A549 (cell line): ENCODE results near the gene SMAD6. TPM values are rescaled to one million over a fixed set of nuclear protein-coding genes. Genes with fewer than 3 reads are reported as not detected.

Experiments
- ATAC-seq, 2 experiments: fragments of 200-7000 bp in 1 of 2; fragments of >200 bp in 1 of 2; cut with Nextera tagmentation in 1 of 2; cut with Tn5 transposase in 1 of 2; 3 replicates each; pipeline versions ENCODE4 v1.8.0 to v1.9.1; 2018 to 2020; ENCODE audit warnings: mild to moderate bottlenecking in 1 of 2, moderate library complexity in 1 of 2
- CTCF ChIA-PET: fragments of 300-600 bp; sonication (Branson Sonifier 250); formaldehyde crosslinking; extraction: SDS; loops from one replicate; lab custom pipeline; 2021; ENCODE audit warnings: antibody characterized with exemption, inconsistent platforms; lab: Yijun Ruan, JAX
- POLR2A ChIA-PET: fragments of 350-600 bp; formaldehyde crosslinking; extraction: SDS; loops from one replicate; lab custom pipeline; 2021; ENCODE audit warnings: antibody characterized with exemption, inconsistent platforms; lab: Yijun Ruan, JAX
- DNase-seq, 2 experiments: peaks; one replicate each; pipeline versions ENCODE4 v3.0.0 to v3.0.0-alpha.2; 2011 to 2016; ENCODE audit warnings: low read depth in 1 of 2, low spot score in 1 of 2
- FAIRE-seq: peaks from 2 replicates; lab custom pipeline; 2011; peaks lifted over from hg19 to GRCh38; lab: Jason Lieb, UNC
- H3K27ac ChIP-seq, 2 experiments: fragments of >200 bp; sonication (Bioruptor Twin); formaldehyde crosslinking; 3 replicates each; pipeline ENCODE4 v1.5.1; 2016 to 2017
- H3K4me1 ChIP-seq: fragments of >200 bp; sonication (Bioruptor Twin); formaldehyde crosslinking; 3 replicates; pipeline ENCODE4 v1.6.1; 2016
- H3K4me2 ChIP-seq: fragments of >200 bp; sonication (Bioruptor Twin); formaldehyde crosslinking; 3 replicates; pipeline ENCODE4 v1.6.1; 2016
- H3K4me3 ChIP-seq: fragments of >200 bp; sonication (Bioruptor Twin); formaldehyde crosslinking; 3 replicates; pipeline ENCODE4 v1.5.1; 2016
- H3K9me3 ChIP-seq: fragments of >200 bp; sonication (Bioruptor Twin); formaldehyde crosslinking; 3 replicates; pipeline ENCODE4 v1.6.1; 2016
- CBX2 ChIP-seq: fragments of 200-600 bp; sonication (generic); IDR thresholded peaks from 2 replicates; pipeline ENCODE4 v1.6.1; 2016; ENCODE audit warnings: low read depth, mild to moderate bottlenecking, borderline replicate concordance
- CHD2 ChIP-seq: fragments of 150-350 bp; IDR thresholded peaks from 2 replicates; pipeline ENCODE4 v1.6.1; 2014; ENCODE audit warnings: low read length; ENCODE audit not compliant: partially characterized antibody
- EHF ChIP-seq: fragments of 250-450 bp; sonication (Bioruptor Pico); IDR thresholded peaks from 2 replicates; pipeline ENCODE4 v1.5.0; 2020; ENCODE audit warnings: mild to moderate bottlenecking
- EHMT2 ChIP-seq: fragments of 200-600 bp; sonication (generic); IDR thresholded peaks from 2 replicates; pipeline ENCODE4 v1.6.1; 2016; ENCODE audit warnings: antibody characterized with exemption, low read depth, mild to moderate bottlenecking, moderate library complexity
- FOSL2 ChIP-seq, 2 experiments: fragments of 450-650 bp in 1 of 2; fragments of >200 bp in 1 of 2; sonication (Bioruptor Twin) in 1 of 2; formaldehyde crosslinking; IDR thresholded peaks; 2 replicates each; pipeline versions ENCODE4 v1.5.0 to v1.6.1; 2016 to 2020; ENCODE audit warnings: mild to moderate bottlenecking in 1 of 2, moderate library complexity in 1 of 2
- FOXS1 ChIP-seq: fragments of 250-450 bp; sonication (Bioruptor Pico); IDR thresholded peaks from 2 replicates; pipeline ENCODE4 v1.5.0; 2020; ENCODE audit warnings: mild to moderate bottlenecking, moderate library complexity
- GATA3 ChIP-seq: IDR thresholded peaks from 2 replicates; pipeline ENCODE4 v1.6.1; 2012; ENCODE audit warnings: borderline replicate concordance
- HOXA7 ChIP-seq: fragments of 250-450 bp; sonication (Bioruptor Pico); IDR thresholded peaks from 2 replicates; pipeline ENCODE4 v1.5.0; 2020; ENCODE audit warnings: mild to moderate bottlenecking, moderate library complexity
- HOXB13 ChIP-seq: fragments of 250-450 bp; sonication (Bioruptor Pico); IDR thresholded peaks from 2 replicates; pipeline ENCODE4 v1.5.0; 2020; ENCODE audit warnings: low read depth, mild to moderate bottlenecking, moderate library complexity
- JUNB ChIP-seq: fragments of >200 bp; sonication (Bioruptor Twin); formaldehyde crosslinking; IDR thresholded peaks from 2 replicates; pipeline ENCODE4 v1.6.1; 2016
- KDM5A ChIP-seq: fragments of 200-600 bp; sonication (generic); IDR thresholded peaks from 2 replicates; pipeline ENCODE4 v1.6.1; 2016; ENCODE audit warnings: antibody characterized with exemption, mild to moderate bottlenecking
- MAFK ChIP-seq: fragments of 450-650 bp; IDR thresholded peaks from 2 replicates; pipeline ENCODE4 v1.6.1; 2014; ENCODE audit not compliant: partially characterized antibody
- MAZ ChIP-seq: fragments of 150-350 bp; IDR thresholded peaks from 2 replicates; pipeline ENCODE4 v1.6.1; 2014; ENCODE audit warnings: antibody characterized with exemption, low read depth, low read length, borderline replicate concordance
- MYC ChIP-seq: IDR thresholded peaks from 2 replicates; pipeline ENCODE4 v1.6.1; 2012; ENCODE audit warnings: mild to moderate bottlenecking, inconsistent platforms, low read length, improper control_type of control experiment, borderline replicate concordance
- NPAS2 ChIP-seq: fragments of 250-450 bp; sonication (Bioruptor Pico); IDR thresholded peaks from 2 replicates; pipeline ENCODE4 v1.8.0; 2022; ENCODE audit warnings: mild to moderate bottlenecking, moderate library complexity, borderline replicate concordance
- POLR2A ChIP-seq: IDR thresholded peaks from 2 replicates; pipeline ENCODE4 v1.6.1; 2012; ENCODE audit warnings: mild to moderate bottlenecking, low read length
- RARB ChIP-seq: fragments of 250-450 bp; sonication (Bioruptor Pico); IDR thresholded peaks from 2 replicates; pipeline ENCODE4 v1.8.0; 2021; ENCODE audit warnings: mild to moderate bottlenecking, moderate library complexity
- TFCP2L1 ChIP-seq: fragments of 250-450 bp; sonication (Bioruptor Pico); IDR thresholded peaks from 2 replicates; pipeline ENCODE4 v1.5.0; 2021; ENCODE audit warnings: mild to moderate bottlenecking
- TP53 ChIP-seq: fragments of 250-450 bp; sonication (Bioruptor Pico); IDR thresholded peaks from 2 replicates; pipeline ENCODE4 v1.5.0; 2021; ENCODE audit warnings: mild to moderate bottlenecking, moderate library complexity
- WGBS: methylation state at CpG from one replicate; pipeline ENCODE4 v1.1.6; 2017; ENCODE audit errors: missing lambda C conversion rate; 5-methylcytosine and 5-hydroxymethylcytosine counted together
- polyA plus RNA-seq, 4 experiments: library from polyadenylated mRNA; depleted of rRNA in 3 of 4; stranded (reverse); fragments of >200 nt; fragmentation: RNase III in 1 of 4; extraction: RNeasy Plus Mini Kit Qiagen cat#74134 plus additional on column Dnase treatment in 1 of 4; gene quantifications; 2 replicates in 3 of 4; 3 replicates in 1 of 4; pipeline ENCODE4 v1.2.3, GENCODE V29; 2011 to 2017
- TF ChIP-seq, protein P1 (sequence below): fragments of 450-650 bp; IDR thresholded peaks from 2 replicates; pipeline ENCODE4 v1.6.1; 2014; ENCODE audit warnings: antibody characterized with exemption
- TF ChIP-seq, protein P2 (sequence below): fragments of >200 bp; sonication (Bioruptor Twin); formaldehyde crosslinking; IDR thresholded peaks from 2 replicates; pipeline ENCODE4 v1.6.1; 2016
- TF ChIP-seq, protein P3 (sequence below): IDR thresholded peaks from 2 replicates; pipeline ENCODE4 v1.6.1; 2012; ENCODE audit warnings: low read depth, borderline replicate concordance
- TF ChIP-seq, protein P4 (sequence below): fragments of >200 bp; sonication (Bioruptor Twin); formaldehyde crosslinking; IDR thresholded peaks from 3 replicates; pipeline ENCODE4 v1.6.1; 2016
- TF ChIP-seq, protein P5 (sequence below): fragments of 200-600 bp; sonication (generic); IDR thresholded peaks from 2 replicates; pipeline ENCODE4 v1.6.1; 2016; ENCODE audit warnings: antibody characterized with exemption, mild to moderate bottlenecking, moderate library complexity
- TF ChIP-seq, protein P6 (sequence below): fragments of 150-350 bp; IDR thresholded peaks from 2 replicates; pipeline ENCODE4 v1.6.1; 2014; ENCODE audit warnings: low read depth, mild to moderate bottlenecking, low read length
- TF ChIP-seq, protein P7 (sequence below): fragments of 250-450 bp; sonication (Bioruptor Pico); IDR thresholded peaks from 2 replicates; pipeline ENCODE4 v1.5.0; 2020; ENCODE audit warnings: low read depth, mild to moderate bottlenecking, moderate library complexity

SMAD6 gene
- polyA plus RNA-seq, 2 of the 4 experiments (the other 2 are of a cell fraction) = 9.6 to 46.6 TPM

DNA sequence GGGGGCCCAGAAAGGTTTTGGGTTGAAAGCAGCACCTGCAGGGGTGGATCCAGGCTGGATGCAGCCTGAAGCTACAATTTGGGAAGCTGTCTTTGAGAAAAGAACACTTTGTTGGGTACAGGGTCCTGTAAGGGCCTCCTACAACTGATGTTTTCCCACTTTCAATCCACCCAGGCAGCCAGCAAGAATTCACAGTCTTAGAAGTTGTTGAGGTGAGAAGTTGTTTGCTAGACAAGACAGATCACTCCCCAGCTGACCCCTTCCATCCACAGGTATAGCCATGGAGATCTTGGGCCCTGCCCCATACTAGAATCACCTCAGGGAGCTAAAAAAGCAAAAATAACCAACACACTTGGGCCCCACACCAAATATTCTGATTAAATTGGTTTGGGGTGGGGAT is 10.3 kb upstream of the SMAD6 start:
- DNase-seq (no peak), ATAC-seq (no peak), FAIRE-seq (no peak)
- no peak overlapping the region for H3K4me3 ChIP-seq
- ChIA-PET CTCF (interaction anchor here (1.1 to 4.3 kb wide), 6 partner anchors 9 to 161 kb away, joined by 3 to 28 read pairs (median 4); no protein-coding TSS in a partner anchor), POLR2A (no interaction called here)
- H3K4me2 ChIP-seq = no peak overlapping the region
- H3K9me3 ChIP-seq = no peaks in the 10 kb centered on the region
- H3K27ac ChIP-seq = no peak overlapping the region
- TF ChIP-seq CBX2 (no peak), MYC (no peak), NPAS2 (CRISPR knock-in tag) (no peak), MAZ (no peak), TP53 (CRISPR knock-in tag) (no peak), EHMT2 (no peak), KDM5A (no peak), FOSL2 (IDR thresholded peaks at IDR 0.05) (no peak), FOSL2 (CRISPR knock-in tag; IDR thresholded peaks at IDR 0.05) (no peak), HOXB13 (CRISPR knock-in tag) (no peak), TFCP2L1 (CRISPR knock-in tag) (no peak), HOXA7 (CRISPR knock-in tag) (no peak)
- TF ChIP-seq, protein P1, sequence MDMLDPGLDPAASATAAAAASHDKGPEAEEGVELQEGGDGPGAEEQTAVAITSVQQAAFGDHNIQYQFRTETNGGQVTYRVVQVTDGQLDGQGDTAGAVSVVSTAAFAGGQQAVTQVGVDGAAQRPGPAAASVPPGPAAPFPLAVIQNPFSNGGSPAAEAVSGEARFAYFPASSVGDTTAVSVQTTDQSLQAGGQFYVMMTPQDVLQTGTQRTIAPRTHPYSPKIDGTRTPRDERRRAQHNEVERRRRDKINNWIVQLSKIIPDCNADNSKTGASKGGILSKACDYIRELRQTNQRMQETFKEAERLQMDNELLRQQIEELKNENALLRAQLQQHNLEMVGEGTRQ = no peak
- TF ChIP-seq, protein P2, sequence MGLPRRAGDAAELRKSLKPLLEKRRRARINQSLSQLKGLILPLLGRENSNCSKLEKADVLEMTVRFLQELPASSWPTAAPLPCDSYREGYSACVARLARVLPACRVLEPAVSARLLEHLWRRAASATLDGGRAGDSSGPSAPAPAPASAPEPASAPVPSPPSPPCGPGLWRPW = no peak
- TF ChIP-seq, protein P3, sequence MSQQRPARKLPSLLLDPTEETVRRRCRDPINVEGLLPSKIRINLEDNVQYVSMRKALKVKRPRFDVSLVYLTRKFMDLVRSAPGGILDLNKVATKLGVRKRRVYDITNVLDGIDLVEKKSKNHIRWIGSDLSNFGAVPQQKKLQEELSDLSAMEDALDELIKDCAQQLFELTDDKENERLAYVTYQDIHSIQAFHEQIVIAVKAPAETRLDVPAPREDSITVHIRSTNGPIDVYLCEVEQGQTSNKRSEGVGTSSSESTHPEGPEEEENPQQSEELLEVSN = no peak
- TF ChIP-seq, protein P4, sequence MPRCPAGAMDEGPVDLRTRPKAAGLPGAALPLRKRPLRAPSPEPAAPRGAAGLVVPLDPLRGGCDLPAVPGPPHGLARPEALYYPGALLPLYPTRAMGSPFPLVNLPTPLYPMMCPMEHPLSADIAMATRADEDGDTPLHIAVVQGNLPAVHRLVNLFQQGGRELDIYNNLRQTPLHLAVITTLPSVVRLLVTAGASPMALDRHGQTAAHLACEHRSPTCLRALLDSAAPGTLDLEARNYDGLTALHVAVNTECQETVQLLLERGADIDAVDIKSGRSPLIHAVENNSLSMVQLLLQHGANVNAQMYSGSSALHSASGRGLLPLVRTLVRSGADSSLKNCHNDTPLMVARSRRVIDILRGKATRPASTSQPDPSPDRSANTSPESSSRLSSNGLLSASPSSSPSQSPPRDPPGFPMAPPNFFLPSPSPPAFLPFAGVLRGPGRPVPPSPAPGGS = no peak
- H3K4me1 ChIP-seq = no peaks in the 10 kb centered on the region

DNA sequence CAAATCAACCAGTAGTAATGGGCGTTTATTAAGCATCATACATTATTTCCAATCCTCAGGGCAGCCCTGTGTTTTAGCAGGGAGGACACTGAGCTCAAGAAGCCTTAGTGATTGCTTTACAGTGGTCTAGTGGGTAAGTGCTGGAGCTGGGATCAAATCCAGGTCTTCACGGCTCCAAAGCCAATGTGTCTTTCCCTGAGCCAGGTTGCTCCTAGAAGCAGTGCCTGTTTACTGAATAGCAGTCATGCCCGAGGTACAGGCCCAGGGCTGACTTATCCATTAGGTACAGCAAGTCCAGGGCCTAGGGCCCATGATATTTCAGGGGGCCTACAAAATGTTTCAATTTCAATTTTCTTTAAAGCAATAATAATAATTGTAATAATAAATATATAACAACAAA is 9.6 kb upstream of the SMAD6 start:
- no peaks in the 10 kb centered on the region for H3K9me3 ChIP-seq
- TF ChIP-seq, protein P5, sequence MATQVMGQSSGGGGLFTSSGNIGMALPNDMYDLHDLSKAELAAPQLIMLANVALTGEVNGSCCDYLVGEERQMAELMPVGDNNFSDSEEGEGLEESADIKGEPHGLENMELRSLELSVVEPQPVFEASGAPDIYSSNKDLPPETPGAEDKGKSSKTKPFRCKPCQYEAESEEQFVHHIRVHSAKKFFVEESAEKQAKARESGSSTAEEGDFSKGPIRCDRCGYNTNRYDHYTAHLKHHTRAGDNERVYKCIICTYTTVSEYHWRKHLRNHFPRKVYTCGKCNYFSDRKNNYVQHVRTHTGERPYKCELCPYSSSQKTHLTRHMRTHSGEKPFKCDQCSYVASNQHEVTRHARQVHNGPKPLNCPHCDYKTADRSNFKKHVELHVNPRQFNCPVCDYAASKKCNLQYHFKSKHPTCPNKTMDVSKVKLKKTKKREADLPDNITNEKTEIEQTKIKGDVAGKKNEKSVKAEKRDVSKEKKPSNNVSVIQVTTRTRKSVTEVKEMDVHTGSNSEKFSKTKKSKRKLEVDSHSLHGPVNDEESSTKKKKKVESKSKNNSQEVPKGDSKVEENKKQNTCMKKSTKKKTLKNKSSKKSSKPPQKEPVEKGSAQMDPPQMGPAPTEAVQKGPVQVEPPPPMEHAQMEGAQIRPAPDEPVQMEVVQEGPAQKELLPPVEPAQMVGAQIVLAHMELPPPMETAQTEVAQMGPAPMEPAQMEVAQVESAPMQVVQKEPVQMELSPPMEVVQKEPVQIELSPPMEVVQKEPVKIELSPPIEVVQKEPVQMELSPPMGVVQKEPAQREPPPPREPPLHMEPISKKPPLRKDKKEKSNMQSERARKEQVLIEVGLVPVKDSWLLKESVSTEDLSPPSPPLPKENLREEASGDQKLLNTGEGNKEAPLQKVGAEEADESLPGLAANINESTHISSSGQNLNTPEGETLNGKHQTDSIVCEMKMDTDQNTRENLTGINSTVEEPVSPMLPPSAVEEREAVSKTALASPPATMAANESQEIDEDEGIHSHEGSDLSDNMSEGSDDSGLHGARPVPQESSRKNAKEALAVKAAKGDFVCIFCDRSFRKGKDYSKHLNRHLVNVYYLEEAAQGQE = no peak
- TF ChIP-seq POLR2A = no peak
- TF ChIP-seq FOXS1 (CRISPR knock-in tag) = no peak
- no peak for TF ChIP-seq GATA3
- TF ChIP-seq, protein P2 = no peak
- TF ChIP-seq HOXA7 (CRISPR knock-in tag) = no peak
- TF ChIP-seq, protein P6, sequence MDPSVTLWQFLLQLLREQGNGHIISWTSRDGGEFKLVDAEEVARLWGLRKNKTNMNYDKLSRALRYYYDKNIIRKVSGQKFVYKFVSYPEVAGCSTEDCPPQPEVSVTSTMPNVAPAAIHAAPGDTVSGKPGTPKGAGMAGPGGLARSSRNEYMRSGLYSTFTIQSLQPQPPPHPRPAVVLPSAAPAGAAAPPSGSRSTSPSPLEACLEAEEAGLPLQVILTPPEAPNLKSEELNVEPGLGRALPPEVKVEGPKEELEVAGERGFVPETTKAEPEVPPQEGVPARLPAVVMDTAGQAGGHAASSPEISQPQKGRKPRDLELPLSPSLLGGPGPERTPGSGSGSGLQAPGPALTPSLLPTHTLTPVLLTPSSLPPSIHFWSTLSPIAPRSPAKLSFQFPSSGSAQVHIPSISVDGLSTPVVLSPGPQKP = no peak
- no peak for TF ChIP-seq KDM5A
- TF ChIP-seq TFCP2L1 (CRISPR knock-in tag) = no peak
- no peak for TF ChIP-seq EHF (CRISPR knock-in tag)
- TF ChIP-seq, protein P7, sequence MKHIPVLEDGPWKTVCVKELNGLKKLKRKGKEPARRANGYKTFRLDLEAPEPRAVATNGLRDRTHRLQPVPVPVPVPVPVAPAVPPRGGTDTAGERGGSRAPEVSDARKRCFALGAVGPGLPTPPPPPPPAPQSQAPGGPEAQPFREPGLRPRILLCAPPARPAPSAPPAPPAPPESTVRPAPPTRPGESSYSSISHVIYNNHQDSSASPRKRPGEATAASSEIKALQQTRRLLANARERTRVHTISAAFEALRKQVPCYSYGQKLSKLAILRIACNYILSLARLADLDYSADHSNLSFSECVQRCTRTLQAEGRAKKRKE (CRISPR knock-in tag) = no peak
- TF ChIP-seq CHD2 = no peak
- TF ChIP-seq NPAS2 (CRISPR knock-in tag) = no peak
- no peak for TF ChIP-seq MAFK
- TF ChIP-seq JUNB = no peak
- TF ChIP-seq MAZ = no peak
- no peak for TF ChIP-seq RARB (CRISPR knock-in tag)
- TF ChIP-seq, all 56 proteins: peak for 0
- Histone ChIP-seq H3K27ac (no peak overlapping the region), H3K4me3 (no peak overlapping the region), H3K4me1 (no peaks in the 10 kb centered on the region), H3K4me2 (no peak overlapping the region)
- CTCF ChIA-PET = interaction anchor here (1.1 to 4.3 kb wide), 6 partner anchors 8 to 160 kb away, joined by 3 to 28 read pairs (median 4); no protein-coding TSS in a partner anchor
- POLR2A ChIA-PET = no interaction called here
- no peak for DNase-seq
- ATAC-seq = no peak
- WGBS = 57% methylated on average over 3 of the region's 3 CpGs
- no peak for FAIRE-seq
